ENCODE measurements around the gene H1-8.
"Not testable (repeated sequence)": the region's sequence is repeated elsewhere in the genome, so short reads cannot be mapped to it uniquely, and the experiment has no call there.

The H1-8 gene

DNA sequence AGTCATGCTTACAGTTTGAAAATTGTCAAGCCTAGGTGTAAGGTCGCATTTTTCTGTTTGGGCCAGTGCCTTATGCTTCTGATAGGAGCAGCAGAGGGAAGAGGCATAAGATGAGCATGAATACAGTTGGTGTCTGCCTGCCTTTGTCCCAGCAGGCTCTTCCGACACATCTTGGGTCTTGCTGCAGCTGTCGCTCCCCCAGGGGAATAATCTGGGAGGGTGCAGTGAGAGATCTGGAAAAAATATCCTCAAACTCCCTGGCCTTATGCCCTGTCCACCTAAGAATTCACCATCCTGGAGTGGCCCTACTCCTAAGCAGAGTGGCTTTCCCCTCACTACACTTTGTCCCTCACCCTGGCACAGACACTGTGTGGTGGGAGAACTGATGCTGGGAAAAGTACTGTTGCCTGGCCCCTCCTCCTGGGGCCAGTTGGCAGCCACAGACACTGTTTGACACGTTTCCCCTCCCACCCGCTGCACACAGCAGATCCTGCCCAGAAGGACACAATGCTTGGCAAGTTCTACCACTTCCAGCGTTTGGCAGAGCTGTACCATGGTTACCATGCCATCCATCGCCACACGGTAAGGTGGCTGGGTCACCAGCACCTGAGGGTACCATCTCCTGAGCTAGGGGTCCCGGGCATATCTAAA lies 35.7 kb upstream of the H1-8 start:
- no peak for DNase-seq (ENCODE audit: low read depth, low spot score)
- Histone ChIP-seq H3K9me3 (ENCODE audit: insufficient read depth, low read length) (no peaks in the 10 kb centered on the region), H3K4me1 (ENCODE audit: insufficient read depth, insufficient read length) (peaks cover 12% of the 10 kb centered on the region), H3K36me3 (ENCODE audit: insufficient read depth, insufficient read length, low read length) (peaks cover 95% of the 10 kb centered on the region), H3K4me3 (ENCODE audit: insufficient read length, low read depth) (no peak overlapping the region), H3K9ac (ENCODE audit: insufficient read length, low read depth) (no peak overlapping the region), H3K27me3 (ENCODE audit: insufficient read depth, insufficient read length) (no peaks in the 10 kb centered on the region)
- TF ChIP-seq SUZ12 (IDR thresholded peaks at IDR 0.05; ENCODE audit: extremely low read depth, insufficient read depth, insufficient read length), result no peak

- Histone ChIP-seq H3K27me3 (ENCODE audit: insufficient read depth, insufficient read length) (no peaks in the 10 kb centered on the region), H3K9ac (ENCODE audit: insufficient read length, low read depth) (no peak overlapping the region), H3K4me1 (ENCODE audit: insufficient read depth, insufficient read length) (peaks cover 10% of the 10 kb centered on the region), H3K36me3 (ENCODE audit: insufficient read depth, insufficient read length, low read length) (peaks cover 87% of the 10 kb centered on the region), H3K4me3 (ENCODE audit: insufficient read length, low read depth) (no peak overlapping the region), H3K9me3 (ENCODE audit: insufficient read depth, low read length) (no peaks in the 10 kb centered on the region)
- TF ChIP-seq YY1 (IDR thresholded peaks at IDR 0.05; ENCODE audit: insufficient read depth, insufficient read length) (no peak), ZNF274 (IDR thresholded peaks at IDR 0.05; ENCODE audit: low read depth, low read length) (no peak), SUZ12 (IDR thresholded peaks at IDR 0.05; ENCODE audit: extremely low read depth, insufficient read depth, insufficient read length) (no peak)
- no peak for DNase-seq (ENCODE audit: low read depth, low spot score)
Measured at GRCh38 chr3:129512595-129512994, 30.4 kb upstream of the H1-8 start.

DNA sequence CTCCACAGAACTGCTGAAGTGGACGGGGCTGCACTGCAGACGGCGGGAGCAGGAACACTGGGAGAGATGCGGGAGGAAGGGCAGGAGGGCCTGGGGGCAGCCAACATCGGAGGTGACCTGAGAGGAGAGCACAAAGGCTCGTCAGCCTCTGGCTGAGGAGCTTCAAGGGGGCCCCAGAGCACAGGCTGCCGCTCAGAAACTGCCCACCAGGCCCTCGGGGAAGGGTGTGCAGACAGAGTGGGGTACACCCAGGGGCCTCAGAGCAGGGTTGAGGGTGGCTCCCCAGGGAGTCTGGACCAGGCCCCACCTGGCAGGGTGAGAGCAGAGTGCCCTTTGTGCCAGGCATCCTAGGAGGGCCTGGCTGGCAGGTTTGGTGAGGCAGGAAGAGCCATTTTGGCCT lies 29.3 kb upstream of the H1-8 start:
- peaks cover 89% of the 10 kb centered on the region for H3K36me3 ChIP-seq (ENCODE audit: insufficient read depth, insufficient read length, low read length)
- TF ChIP-seq SUZ12 (IDR thresholded peaks at IDR 0.05; ENCODE audit: extremely low read depth, insufficient read depth, insufficient read length) (no peak), YY1 (IDR thresholded peaks at IDR 0.05; ENCODE audit: insufficient read depth, insufficient read length) (no peak), ZNF274 (IDR thresholded peaks at IDR 0.05; ENCODE audit: low read depth, low read length) (no peak)
- no peak overlapping the region for H3K9ac ChIP-seq (ENCODE audit: insufficient read length, low read depth)
- no peaks in the 10 kb centered on the region for H3K27me3 ChIP-seq (ENCODE audit: insufficient read depth, insufficient read length)
- peaks cover 12% of the 10 kb centered on the region for H3K4me1 ChIP-seq (ENCODE audit: insufficient read depth, insufficient read length)
- no peaks in the 10 kb centered on the region for H3K9me3 ChIP-seq (ENCODE audit: insufficient read depth, low read length)
- DNase-seq (ENCODE audit: low read depth, low spot score), result no peak
- H3K4me3 ChIP-seq (ENCODE audit: insufficient read length, low read depth), result no peak overlapping the region

GRCh38 chr3:129514110-129514509 lies 28.9 kb upstream of the H1-8 start:
- peaks cover 12% of the 10 kb centered on the region for H3K4me1 ChIP-seq (ENCODE audit: insufficient read depth, insufficient read length)
- H3K4me3 ChIP-seq (ENCODE audit: insufficient read length, low read depth), result no peak overlapping the region
- TF ChIP-seq YY1 (IDR thresholded peaks at IDR 0.05; ENCODE audit: insufficient read depth, insufficient read length) (no peak), ZNF274 (IDR thresholded peaks at IDR 0.05; ENCODE audit: low read depth, low read length) (no peak), SUZ12 (IDR thresholded peaks at IDR 0.05; ENCODE audit: extremely low read depth, insufficient read depth, insufficient read length) (no peak)
- H3K27me3 ChIP-seq (ENCODE audit: insufficient read depth, insufficient read length), result no peaks in the 10 kb centered on the region
- H3K36me3 ChIP-seq (ENCODE audit: insufficient read depth, insufficient read length, low read length), result peaks cover 89% of the 10 kb centered on the region
- H3K9me3 ChIP-seq (ENCODE audit: insufficient read depth, low read length), result no peaks in the 10 kb centered on the region
- no peak for DNase-seq (ENCODE audit: low read depth, low spot score)
- H3K9ac ChIP-seq (ENCODE audit: insufficient read length, low read depth), result no peak overlapping the region

DNA sequence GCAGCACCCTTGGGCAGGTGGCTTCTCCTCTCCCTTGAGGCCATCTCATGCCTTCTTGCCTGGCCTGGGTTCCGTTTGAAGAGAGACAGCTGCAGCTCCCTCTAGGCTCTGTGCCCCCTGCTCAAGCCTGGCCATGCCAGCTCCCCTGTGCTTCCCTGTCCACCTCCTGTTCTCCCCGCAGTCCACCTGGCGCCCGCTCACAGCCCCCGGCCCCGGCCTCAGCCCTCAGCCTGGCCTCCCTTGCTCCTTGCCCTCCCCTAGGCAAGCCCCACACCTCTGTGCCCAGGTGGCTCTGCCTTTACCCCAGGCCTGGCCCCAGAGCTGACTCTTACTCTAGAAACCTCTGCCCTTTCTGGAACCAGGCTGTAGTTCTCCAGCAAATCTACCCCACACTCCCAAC lies 28.4 kb upstream of the H1-8 start:
- Histone ChIP-seq H3K9me3 (ENCODE audit: insufficient read depth, low read length) (no peaks in the 10 kb centered on the region), H3K4me3 (ENCODE audit: insufficient read length, low read depth) (no peak overlapping the region), H3K4me1 (ENCODE audit: insufficient read depth, insufficient read length) (peaks cover 12% of the 10 kb centered on the region), H3K27me3 (ENCODE audit: insufficient read depth, insufficient read length) (no peaks in the 10 kb centered on the region), H3K36me3 (ENCODE audit: insufficient read depth, insufficient read length, low read length) (peaks cover 90% of the 10 kb centered on the region), H3K9ac (ENCODE audit: insufficient read length, low read depth) (no peak overlapping the region)
- no peak for DNase-seq (ENCODE audit: low read depth, low spot score)
- TF ChIP-seq SUZ12 (IDR thresholded peaks at IDR 0.05; ENCODE audit: extremely low read depth, insufficient read depth, insufficient read length) (no peak), ZNF274 (IDR thresholded peaks at IDR 0.05; ENCODE audit: low read depth, low read length) (no peak), YY1 (IDR thresholded peaks at IDR 0.05; ENCODE audit: insufficient read depth, insufficient read length) (no peak)

DNA sequence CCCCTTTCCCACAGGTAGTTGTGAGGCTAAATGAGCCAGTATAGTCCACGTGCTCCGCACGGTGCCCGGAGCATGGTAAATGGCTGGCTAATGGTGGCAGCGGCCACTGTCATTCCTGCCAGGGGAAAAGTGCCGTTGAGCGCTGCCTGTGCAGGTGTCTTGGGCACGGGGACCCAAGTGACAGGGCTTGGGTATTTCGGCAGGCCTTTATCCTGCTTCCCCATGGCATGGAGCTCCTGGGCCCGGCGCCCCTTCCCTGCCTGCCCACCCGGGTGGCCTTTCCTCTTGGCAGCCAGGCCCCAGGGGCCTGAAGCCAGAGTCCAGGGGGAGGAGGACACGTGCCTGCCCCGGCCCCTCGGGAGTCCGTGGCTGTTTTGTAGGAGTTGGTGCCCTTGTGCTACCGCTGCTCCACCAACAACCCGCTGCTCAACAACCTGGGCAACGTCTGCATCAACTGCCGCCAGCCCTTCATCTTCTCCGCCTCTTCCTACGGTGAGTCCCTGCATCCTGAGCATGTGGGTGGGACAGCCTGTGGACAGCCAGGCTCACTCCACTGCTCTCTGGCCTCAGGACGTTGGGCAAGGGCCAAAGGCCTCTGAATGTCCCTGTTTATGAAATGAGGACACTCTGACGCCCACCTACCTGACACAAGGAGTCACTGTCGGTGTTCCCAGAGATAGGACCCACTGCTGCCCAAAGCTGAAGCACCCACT lies 27.7 kb upstream of the H1-8 start:
- H3K4me3 ChIP-seq (ENCODE audit: insufficient read length, low read depth); H3K9ac ChIP-seq (ENCODE audit: insufficient read length, low read depth); DNase-seq (ENCODE audit: low read depth, low spot score); H3K9me3 ChIP-seq (ENCODE audit: insufficient read depth, low read length); H3K27me3 ChIP-seq (ENCODE audit: insufficient read depth, insufficient read length): not testable (repeated sequence)
- Histone ChIP-seq H3K4me1 (ENCODE audit: insufficient read depth, insufficient read length) (peaks cover 14% of the 10 kb centered on the region), H3K36me3 (ENCODE audit: insufficient read depth, insufficient read length, low read length) (peaks cover 90% of the 10 kb centered on the region)

DNA sequence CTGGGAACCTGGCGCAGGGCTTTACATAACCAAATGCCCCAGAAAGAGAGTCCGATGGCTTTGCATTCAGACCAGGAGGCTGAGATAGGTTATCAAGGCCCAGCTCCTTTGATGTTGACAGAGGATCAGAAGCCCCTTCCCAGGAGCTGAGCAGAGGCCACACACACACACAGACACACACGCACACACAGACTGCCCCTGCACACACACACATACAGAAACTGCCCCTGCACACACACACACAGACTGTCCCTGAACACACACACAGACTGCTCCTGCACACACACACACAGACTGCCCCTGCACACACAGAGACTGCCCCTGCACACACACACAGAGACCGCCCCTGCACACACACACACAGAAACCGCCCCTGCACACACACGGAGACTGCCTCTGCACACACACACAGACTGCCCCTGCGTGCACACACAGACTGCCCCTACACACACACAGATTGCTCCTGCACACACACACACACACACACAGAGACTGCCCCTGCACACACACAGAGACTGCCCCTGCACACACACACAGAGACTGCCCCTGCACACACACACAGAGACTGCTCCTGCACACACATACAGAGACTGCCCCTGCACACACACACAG lies 27.0 kb upstream of the H1-8 start:
- not testable (repeated sequence) for H3K9ac ChIP-seq (ENCODE audit: insufficient read length, low read depth); H3K9me3 ChIP-seq (ENCODE audit: insufficient read depth, low read length); DNase-seq (ENCODE audit: low read depth, low spot score); H3K27me3 ChIP-seq (ENCODE audit: insufficient read depth, insufficient read length); H3K4me3 ChIP-seq (ENCODE audit: insufficient read length, low read depth)
- peaks cover 15% of the 10 kb centered on the region for H3K4me1 ChIP-seq (ENCODE audit: insufficient read depth, insufficient read length)
- H3K36me3 ChIP-seq (ENCODE audit: insufficient read depth, insufficient read length, low read length), result peaks cover 87% of the 10 kb centered on the region

Data from NT2/D1 (cell line).